Measurements from ENCODE around the gene IER5L. TPM values are rescaled to one million over a fixed set of nuclear protein-coding genes. Genes with fewer than 3 reads are reported as not detected.

Gene IER5L
- total RNA-seq, 1 donor from 2014 or later = 9.6 TPM

- DNase-seq = no peak
- Histone ChIP-seq H3K27me3 (no peaks in the 10 kb centered on the region), H3K4me1 (peaks cover 21% of the 10 kb centered on the region), H3K27ac (no peak overlapping the region), H3K9me3 (no peaks in the 10 kb centered on the region), H3K36me3 (no peaks in the 10 kb centered on the region), H3K4me3 (no peak overlapping the region)
- no peak for ATAC-seq
- TF ChIP-seq CTCF (IDR thresholded peaks at IDR 0.05) = no peak
- intact Hi-C loops (cut with DNase I) = no loop called here
These were observed 5.9 kb downstream of the IER5L start for GRCh38 chr9:129171993-129172751.

GRCh38 chr9:129170229-129170628, 7.8 kb downstream of the IER5L start:
- Histone ChIP-seq H3K9me3 (no peaks in the 10 kb centered on the region), H3K27me3 (no peaks in the 10 kb centered on the region), H3K4me3 (no peak overlapping the region), H3K4me1 (peaks cover 21% of the 10 kb centered on the region), H3K36me3 (no peaks in the 10 kb centered on the region), H3K27ac (no peak overlapping the region)
- no peak for TF ChIP-seq CTCF (IDR thresholded peaks at IDR 0.05)
- DNase-seq = no peak
- ATAC-seq = no peak
- intact Hi-C loops (cut with DNase I) = no loop called here

- intact Hi-C loops (cut with DNase I) = no loop called here
- no peak for TF ChIP-seq CTCF (IDR thresholded peaks at IDR 0.05)
- no peaks in the 10 kb centered on the region for H3K36me3 ChIP-seq
- no peaks in the 10 kb centered on the region for H3K27me3 ChIP-seq
- ATAC-seq (peak; percentile 92), DNase-seq (peak; percentile 89)
- peak overlapping the region; percentile 80 for H3K27ac ChIP-seq
- no peaks in the 10 kb centered on the region for H3K9me3 ChIP-seq
- peak overlapping the region; percentile 39 for H3K4me3 ChIP-seq
- H3K4me1 ChIP-seq = peaks cover 12% of the 10 kb centered on the region
These were observed 11.2 kb downstream of the IER5L start for GRCh38 chr9:129166623-129167557.

- Histone ChIP-seq H3K4me3 (no peak overlapping the region), H3K36me3 (no peaks in the 10 kb centered on the region), H3K27me3 (no peaks in the 10 kb centered on the region), H3K27ac (no peak overlapping the region), H3K9me3 (no peaks in the 10 kb centered on the region), H3K4me1 (peaks cover 12% of the 10 kb centered on the region)
- DNase-seq = no peak
- TF ChIP-seq CTCF (IDR thresholded peaks at IDR 0.05) = no peak
- intact Hi-C loops (cut with DNase I) = no loop called here
- no peak for ATAC-seq
These were observed 12.9 kb downstream of the IER5L start for GRCh38 chr9:129165198-129165597.

- intact Hi-C loops (cut with DNase I) = no loop called here
- H3K27me3 ChIP-seq = no peaks in the 10 kb centered on the region
- DNase-seq (no peak), ATAC-seq (no peak)
- H3K9me3 ChIP-seq = no peaks in the 10 kb centered on the region
- H3K27ac ChIP-seq = no peak overlapping the region
- no peak for TF ChIP-seq CTCF (IDR thresholded peaks at IDR 0.05)
- no peak overlapping the region for H3K4me3 ChIP-seq
- no peaks in the 10 kb centered on the region for H3K36me3 ChIP-seq
- H3K4me1 ChIP-seq = peaks cover 12% of the 10 kb centered on the region
These were observed 13.7 kb downstream of the IER5L start for GRCh38 chr9:129164246-129164930.

All from upper lobe of right lung (tissue), 1 donor.